Head of caudate nucleus (tissue), 42 donors: Measurements from ENCODE around the gene CAMK2G.

Source experiments
- DNase-seq, 42 donors: peaks; one replicate each; pipeline versions ENCODE4 v3.0.0 to v3.0.0-alpha.2; 2020 to 2021; ENCODE audit warnings: mixed read lengths in 7 of 42
- intact Hi-C: fragments of 100-400 bp; cut with DNase I; formaldehyde crosslinking; loops from one replicate; pipeline ENCODE4 v1.15.0; 2022

The CAMK2G gene

DNA sequence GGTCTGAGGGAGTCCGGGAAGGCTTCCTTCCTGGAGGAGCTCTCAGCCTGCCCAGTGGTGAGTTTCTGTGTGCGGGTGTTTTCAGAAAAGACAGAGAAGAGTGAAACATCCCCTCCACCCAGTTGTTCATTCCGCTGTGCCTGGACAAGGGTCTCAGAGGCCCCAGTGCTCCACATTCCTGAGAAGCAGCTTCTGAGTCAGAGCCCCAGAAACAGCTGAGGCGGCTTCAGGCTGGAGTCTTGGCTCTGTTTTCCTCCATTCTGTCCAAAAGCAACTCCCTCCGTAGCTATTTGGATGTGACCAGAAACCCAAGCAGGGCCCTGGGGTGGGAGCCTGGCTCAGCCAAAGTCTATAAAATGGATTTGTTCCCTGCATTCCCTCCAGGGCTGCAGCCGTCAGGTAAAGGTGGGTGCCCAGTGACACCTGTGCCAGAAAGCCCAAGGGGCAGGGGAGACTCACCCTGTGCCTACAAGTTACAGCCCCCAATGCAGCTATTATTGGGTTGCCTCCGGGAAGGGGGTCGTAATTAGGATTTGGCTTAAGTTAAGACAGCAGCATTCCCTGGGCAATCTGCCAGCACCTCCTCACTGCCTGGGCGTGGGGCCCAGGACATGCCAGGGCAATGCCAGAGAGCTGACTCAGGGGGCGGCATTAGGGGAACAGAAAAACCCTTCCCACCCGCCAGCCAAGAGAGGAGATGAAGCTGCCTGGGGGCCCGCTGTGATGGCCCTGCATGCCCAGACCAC, 13.1 kb upstream of the CAMK2G start:
- DNase-seq, result peak in 41 of 42 donors; percentile 28 to 90 (median 63)
- intact Hi-C loops, result loop anchor here (5.0 to 10.0 kb wide), 2 partner anchors 57 to 195 kb away; no protein-coding TSS in a partner anchor

DNA sequence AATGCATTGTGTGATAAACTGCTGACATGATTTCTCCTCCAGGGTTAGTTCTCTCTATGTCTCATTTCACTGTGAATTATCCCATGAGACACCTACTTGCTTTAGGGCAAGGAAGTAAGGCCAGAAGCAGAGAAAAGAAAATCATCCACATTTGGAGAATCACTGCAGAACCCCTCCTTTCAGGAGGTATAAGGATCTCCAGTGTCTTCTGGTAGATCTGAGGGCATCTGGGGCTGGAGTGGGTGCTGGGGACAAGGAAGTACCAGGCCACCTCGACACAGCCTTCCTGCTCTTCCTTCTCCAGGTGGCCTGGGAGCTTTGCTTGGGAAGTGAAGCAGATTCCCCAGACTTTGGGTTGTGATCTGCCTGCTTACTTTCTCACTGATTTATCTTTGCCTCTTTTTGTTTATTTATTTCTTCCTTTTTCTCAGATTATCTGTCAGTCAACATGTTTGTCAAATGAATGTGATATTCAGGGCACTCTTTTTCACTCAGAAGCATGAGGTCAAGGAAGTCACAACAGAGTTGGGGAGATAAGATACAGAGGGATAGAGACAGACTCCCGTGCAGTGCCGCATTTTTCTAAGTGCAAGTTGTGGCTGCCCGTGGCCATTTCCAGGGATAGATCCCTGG, 12.4 kb upstream of the CAMK2G start:
- no peak for DNase-seq
- intact Hi-C loops, result loop anchor here (5.0 to 10.0 kb wide), 2 partner anchors 58 to 196 kb away; no protein-coding TSS in a partner anchor

DNA sequence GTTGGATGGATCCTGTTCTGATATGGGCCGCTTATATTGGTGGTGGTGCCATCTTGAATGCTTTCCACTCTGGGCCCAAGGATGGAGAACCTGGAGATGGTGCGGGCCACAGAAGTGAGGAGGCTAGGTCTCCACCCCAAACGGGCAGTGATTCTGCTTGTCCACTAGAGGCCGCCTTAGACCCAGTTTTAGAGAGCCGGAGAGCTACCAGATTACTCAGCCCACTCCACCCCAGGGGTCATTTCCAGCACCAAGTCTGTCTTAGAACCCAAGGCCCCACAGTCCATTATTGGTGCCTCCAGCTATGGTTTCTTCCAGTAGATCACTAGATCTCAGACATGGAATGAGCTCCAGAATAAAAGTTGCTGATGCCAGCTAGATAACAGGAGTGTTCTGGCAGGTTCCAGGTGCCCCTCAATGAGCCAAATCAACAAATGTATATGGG, 11.8 kb upstream of the CAMK2G start:
- intact Hi-C loops, result loop anchor here (5.0 to 10.0 kb wide), 2 partner anchors 59 to 196 kb away; no protein-coding TSS in a partner anchor
- DNase-seq, result peak; percentile 34 to 87 (median 70)

DNA sequence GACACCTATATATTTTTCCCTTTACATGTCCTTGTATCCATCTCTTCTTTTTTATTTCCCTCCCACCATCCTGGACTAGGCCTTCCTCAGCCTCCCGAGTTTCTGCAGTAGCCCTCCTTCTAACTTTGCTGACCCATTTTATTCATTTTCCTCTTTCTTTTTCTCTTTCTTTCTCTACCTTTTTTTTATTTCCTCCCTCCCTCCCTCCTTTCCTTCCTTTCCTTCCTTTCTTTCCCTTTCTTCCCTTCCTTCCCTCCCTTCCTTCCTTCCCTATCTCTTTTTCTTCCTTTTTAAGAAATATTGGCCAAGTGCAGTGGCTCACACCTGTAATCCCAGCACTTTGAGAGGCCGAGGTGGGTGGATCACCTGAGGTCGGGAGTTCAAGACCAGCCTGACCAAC, 9.7 kb upstream of the CAMK2G start:
- DNase-seq, result no peak
- intact Hi-C loops, result loop anchor here (10.0 kb wide), 1 partner anchor 61 kb away; no protein-coding TSS in a partner anchor

DNA sequence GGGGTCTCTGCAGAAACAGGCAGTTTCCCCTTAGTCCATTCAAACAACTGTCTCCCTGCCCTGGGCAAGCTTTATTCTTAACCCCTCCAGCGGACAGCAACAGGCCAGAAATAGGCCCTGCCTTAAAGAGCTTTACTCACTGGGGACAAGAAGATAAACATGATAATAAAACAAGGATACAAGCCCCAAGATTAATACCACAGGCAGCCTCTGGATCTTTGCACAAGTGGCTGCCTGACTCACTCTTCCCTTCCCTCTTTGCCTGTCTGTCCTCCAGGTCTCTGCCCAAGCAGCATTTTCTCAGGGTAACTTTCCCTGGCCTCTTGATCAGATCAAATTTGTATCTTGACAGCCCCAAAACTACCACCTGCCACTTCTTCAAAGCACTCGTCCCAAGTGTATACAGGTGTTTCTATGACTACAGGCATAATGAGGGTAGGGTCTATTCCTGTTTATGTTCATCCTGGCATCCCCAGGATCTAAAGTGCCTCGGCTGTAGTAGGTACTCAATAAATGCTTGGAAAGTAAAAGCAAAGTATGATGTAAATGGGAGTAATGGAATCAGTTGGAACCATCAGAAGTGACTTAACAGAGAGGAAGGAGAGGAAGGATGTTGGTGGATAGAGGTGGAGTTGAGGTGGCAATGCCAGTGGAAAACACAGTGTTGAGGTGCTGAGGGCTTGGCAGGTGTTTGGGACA, 7.0 kb upstream of the CAMK2G start:
- intact Hi-C loops, result loop anchor here (10.0 kb wide), 1 partner anchor 63 kb away; no protein-coding TSS in a partner anchor

DNA sequence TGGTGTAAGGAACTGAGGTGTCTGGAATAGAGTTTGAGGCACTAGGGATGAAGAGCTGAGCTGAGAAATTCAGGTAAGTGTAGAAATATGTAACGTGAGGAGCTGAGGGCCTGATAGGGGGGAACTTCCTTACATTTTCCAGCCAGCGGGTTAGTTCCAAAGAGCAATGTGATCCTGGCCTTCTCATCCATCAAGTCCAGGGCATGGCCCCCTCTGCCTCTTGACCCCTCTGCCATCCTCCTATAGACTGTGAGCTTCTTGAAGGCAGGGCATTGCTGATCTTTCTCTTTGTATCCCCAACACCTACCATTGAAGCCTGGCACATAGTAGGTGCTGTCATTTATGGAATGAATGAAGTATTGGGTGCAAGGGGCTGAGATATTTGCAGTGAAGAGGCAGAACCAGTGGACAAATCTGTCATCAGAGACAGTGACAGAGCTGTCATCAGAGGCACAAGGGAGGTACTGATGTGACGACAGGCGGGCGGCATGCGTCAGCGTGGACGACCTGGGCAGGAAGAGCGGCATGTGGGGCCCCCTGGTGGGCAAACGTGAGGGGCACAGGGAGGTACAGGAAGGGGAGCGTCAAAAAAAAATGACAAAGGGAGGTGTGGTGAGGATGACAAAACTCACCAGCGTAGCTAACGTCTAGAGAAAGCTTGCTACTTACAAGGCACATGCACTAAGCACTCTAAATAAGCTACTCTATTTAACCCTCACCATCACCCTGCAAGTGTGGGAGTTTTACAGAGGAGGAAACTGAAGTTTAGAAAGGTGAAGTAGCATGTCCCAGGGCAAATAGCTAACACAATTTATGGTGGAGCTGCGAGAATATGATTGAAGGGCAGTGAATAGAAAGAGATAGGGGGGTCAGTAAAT, 5.2 kb upstream of the CAMK2G start:
- DNase-seq, result peak; percentile 38 to 87 (median 75)
- intact Hi-C loops, result loop anchor here (1.0 to 10.0 kb wide), 2 partner anchors 30 to 65 kb away; no protein-coding TSS in a partner anchor

More for the DNA sequence above, 7.0 kb upstream of the CAMK2G start:
- no peak for DNase-seq

DNA sequence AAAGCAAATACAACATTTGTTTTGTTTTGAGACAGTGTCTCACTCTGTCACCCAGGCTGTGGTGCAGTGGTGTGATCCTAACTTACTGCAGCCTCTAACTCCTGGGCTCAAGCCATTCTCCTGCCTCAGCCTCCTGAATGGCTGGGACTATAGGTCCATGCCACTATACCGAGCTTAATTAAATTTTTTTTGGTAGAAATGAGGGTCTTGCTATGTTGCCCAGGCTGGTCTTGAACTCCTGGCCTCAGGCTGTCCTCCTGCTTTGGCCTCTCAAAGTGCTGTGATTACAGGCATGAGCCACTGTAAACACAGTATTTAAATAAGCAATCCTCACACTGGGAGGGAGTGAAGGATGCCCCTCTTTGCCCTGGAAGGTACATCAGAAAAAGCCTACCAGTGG, 4.0 kb upstream of the CAMK2G start:
- intact Hi-C loops, result no loop called here

DNA sequence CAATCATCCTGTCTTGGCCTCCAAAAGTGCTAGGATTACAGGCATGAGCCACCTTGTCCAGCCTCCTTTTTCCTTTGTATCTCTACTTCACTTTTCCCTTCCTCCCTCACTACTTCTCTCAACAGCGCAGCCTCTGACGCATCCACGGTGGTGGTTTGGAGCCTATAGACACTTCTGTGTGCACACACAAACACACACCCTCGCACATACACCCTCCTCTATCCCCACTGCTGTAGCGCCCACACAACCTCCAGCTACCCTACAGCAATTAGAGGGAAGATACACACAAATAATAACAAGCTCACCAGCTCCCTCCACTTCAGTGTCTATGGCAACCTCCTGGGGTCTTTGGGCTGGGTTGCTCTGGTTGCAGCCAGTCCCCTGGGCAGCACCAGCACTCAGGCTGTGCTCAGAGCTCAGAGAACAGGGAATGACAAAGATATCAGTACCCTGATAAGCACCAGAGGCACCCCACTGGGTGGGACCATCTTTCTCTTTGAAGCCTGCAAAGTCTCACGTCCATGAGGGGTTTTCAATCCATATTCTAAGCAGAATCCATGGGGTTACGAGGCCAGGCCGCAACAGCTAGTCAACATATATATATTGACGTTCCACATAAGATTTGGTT, 3.3 kb upstream of the CAMK2G start:
- intact Hi-C loops, result no loop called here
- no peak for DNase-seq

More for the DNA sequence above, 4.0 kb upstream of the CAMK2G start:
- no peak for DNase-seq

DNA sequence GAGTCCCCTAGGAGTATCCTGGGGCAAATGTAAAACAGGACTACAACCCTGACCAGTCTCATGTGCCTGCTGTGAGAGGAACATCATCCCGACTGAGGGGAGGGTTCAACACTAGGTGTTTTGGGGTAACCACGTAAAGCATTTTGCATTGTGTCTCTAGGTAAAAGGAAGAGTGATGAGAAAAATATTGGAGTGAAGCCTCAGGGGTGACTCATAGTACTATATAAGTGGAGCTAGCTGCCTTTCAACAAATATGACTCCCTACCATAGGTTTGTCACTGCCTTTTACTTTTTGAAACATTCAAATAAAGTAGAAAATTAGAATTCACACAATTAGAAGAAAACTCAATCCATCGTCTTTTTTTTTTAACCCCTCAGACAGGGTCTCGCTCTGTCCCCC, 2.6 kb upstream of the CAMK2G start:
- intact Hi-C loops, result no loop called here
- DNase-seq, result no peak

DNA sequence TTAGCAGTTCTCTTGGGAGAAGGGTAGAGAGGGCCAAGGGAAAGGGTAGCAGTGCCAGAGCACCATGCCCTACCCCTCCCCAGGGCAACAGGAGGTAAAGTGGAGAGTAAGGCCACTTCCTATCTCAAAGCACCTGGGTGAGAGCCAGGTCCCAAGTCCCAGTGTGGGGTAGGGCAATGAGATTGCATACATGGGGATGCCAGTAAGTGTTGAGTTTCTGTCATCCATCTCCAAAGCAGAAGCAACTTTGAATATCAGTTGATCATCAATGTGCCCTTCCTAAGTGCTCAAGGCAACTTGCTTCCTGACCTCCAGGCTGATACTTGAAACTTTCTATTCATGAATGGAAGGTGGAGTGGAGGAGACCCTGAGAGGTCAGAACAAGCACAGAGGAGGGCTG, 2.2 kb upstream of the CAMK2G start:
- no peak for DNase-seq

DNA sequence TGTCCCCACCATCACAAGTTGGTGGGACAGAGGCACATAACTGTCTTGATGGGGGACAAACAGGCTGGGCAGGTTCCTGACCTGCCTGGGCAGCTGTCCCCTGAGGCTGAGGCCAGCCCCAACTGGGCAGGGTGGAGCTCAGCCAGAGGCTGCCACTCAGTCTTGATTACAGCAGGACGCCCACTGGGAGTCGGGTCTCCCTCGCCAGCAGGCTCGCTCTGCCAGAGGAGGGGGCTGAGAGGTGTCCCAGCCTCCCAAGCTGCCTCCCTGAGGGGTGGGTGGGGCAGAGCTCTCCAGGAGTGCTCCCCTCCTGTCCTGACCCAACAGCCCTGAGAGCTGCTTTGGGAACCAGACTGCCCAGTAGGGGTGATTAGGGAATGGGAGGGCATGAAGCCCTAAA, 1.8 kb upstream of the CAMK2G start:
- intact Hi-C loops, result no loop called here
- DNase-seq, result no peak

More for the DNA sequence above, 2.2 kb upstream of the CAMK2G start:
- intact Hi-C loops, result no loop called here

DNA sequence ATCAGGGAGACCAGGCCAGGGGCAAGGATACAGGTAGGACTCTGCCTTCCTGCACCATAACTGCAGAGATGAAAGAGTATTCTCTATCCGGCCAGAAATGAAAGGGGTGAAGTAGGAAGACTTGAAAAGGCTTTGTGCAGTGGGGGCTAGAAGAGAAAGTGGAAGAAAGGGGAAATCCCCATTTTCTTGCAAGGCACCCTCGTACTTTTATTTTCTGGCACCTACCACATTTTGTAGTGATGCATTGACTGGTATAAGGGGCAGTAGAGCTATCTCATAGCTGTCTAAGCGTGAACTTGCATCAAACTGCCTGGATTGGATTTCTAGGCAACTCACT, 752 bp upstream of the CAMK2G start:
- DNase-seq, result no peak
- intact Hi-C loops, result no loop called here

DNA sequence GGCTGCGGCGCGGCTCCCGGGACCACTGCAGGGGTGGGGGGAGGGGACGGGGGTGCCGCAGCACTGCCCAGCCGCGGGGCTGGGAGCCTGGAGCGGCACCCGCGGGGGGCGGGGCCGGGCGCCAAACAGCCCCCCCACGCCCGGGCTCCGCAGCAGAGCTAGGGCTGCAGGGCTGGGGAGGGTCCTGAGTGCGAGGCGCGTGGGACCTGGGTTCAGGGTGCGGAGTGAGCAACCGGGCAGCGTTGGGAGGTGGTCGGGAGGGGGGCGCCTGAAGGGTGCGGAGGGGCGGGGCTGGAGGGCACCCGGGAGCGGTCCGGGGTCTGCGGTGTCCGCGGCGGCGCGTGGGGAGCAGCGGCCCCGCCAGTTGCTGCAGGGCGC, 528 bp downstream of the CAMK2G start:
- DNase-seq, result no peak
- intact Hi-C loops, result no loop called here

DNA sequence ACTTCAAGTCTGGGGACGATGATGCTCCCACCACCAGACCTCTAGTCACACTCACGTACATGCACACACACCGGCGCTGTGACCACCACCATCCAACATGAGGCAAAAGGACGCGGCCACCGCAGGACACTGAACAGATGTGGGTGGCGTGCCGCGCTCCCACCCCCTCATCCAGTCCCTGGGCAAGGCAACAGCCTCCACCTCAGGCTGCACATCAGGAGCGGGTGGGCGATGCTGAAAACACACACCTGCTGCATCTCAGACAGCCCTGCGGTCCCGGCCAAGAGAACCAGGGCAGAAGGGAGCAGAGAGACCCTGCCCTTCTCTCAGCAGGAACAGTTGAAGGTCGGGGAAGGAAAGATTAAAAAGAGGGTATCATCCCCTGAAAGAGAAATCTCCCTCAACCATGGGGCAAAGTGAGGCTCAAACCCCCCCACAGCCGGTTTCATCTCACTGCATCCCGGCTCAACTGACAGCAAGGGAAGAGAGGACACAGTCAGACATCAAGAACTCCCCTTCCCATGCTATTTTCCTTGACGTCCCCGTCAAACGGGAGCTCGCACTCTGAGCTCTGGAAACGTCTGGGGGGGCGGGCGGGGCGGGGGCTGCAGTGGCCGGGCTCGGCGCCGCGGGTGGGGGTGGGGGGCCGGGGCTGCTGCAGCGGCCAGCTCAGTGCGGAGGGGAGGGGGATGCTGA, 1.1 kb downstream of the CAMK2G start:
- intact Hi-C loops, result no loop called here
- DNase-seq, result no peak

DNA sequence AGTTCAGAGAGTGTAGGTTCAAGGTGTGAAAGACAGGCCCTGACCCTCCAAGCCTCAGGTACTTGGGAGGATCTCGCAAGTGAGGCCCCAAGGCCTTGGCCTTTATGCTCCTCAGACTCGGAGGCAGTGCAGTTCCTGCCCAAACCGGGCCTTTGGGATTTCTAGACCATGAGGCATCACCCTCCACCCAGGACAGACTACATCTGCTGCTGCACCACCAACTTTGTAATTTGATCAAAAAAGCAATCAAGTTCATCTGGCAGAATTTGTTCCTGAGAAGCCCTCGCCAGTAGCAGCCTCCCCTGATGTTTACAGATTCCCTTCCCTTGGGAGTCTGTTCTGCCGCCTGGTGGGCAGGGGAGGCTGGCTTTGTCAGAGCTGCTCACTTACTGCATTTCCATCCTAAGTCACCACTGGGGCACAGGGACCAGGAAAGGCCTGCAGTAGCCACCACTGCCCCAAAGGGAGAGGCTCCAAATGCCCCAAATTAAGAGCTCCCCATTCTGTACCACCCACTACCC, 2.1 kb downstream of the CAMK2G start:
- peak in 3 of 42 donors; percentile 23 to 39 (median 35) for DNase-seq
- intact Hi-C loops, result no loop called here

DNA sequence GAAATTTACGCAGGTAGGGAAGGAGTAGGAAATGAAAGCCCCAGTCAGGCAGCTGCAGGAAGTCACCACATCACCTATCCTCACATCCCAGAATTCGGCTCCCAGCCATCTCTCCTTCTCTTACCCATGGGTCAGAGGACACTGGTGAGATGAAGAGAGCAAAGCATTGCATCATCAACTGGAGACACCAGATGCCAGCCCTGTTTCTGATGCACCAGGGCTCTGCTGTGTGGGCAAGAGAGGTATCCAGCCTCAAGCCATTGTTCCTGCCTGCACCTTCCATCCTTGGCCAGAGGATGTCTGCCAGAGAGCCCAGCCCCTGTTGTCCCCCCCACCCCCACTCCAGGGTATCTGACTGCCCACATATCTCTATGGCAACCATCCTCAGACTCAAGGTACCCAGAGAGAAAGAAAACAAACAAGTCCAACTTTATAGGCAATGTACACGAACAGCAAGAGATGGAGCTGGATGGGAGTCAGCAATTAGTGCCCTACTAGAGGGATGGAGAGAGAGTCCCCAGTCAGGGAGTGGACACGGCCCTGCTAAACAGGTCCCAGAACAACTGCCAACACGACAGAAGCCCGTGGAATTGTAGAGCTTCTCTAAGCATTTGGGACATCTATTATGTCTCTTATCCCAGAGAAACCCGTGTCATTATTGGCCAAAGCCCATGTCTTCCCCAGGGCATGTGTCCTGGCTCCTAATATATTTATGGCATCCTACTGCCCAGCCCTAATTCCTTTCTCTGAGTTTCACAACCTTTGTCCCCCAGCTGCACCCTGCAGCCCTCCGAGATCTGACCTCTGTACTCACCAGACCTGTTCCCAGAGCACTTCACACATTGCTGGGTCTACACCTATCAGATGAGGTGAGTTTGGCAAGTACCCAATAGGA, 2.8 kb downstream of the CAMK2G start:
- intact Hi-C loops, result no loop called here
- DNase-seq, result no peak
